ENCODE measurements around the gene IQGAP1. TPM values are rescaled to one million over a fixed set of nuclear protein-coding genes. Genes with fewer than 3 reads are reported as not detected.

The IQGAP1 gene
- polyA plus RNA-seq, 1 donor (not counting 4 experiments of a cell fraction or from before 2014, with no cell fraction given), result 310 TPM

DNA sequence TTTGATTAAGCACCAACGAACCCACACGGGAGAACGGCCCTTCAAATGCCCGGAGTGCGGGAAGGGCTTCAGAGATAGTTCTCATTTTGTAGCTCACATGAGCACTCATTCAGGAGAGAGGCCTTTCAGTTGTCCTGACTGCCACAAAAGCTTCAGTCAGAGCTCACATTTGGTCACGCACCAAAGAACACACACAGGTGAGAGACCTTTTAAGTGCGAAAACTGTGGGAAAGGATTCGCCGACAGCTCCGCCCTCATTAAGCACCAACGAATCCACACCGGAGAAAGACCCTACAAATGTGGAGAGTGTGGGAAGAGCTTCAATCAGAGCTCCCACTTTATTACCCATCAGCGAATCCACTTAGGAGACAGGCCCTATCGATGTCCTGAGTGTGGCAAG is 27.3 kb upstream of the IQGAP1 start:
- Histone ChIP-seq H3K27me3 (ENCODE audit: control insufficient read depth, extremely low read depth, insufficient read depth, low read length) (no peaks in the 10 kb centered on the region), H3K4me3 (ENCODE audit: control insufficient read depth in 2 of 3, extremely low read depth in 1 of 3, insufficient read depth in 2 of 3, low read depth in 1 of 3, low read length in 3 of 3) (no peak overlapping the region), H3K9me1 (ENCODE audit: control insufficient read depth, extremely low read depth, insufficient read depth, low read length) (no peaks in the 10 kb centered on the region), H3K9me3 (ENCODE audit: control insufficient read depth, low read depth, low read length) (no peaks in the 10 kb centered on the region), H3K27ac (ENCODE audit: control insufficient read depth, insufficient read depth, low read length) (no peak overlapping the region), H3K4me1 (ENCODE audit: control insufficient read depth, extremely low read depth, insufficient read depth, low read length) (peaks cover 44% of the 10 kb centered on the region), H3K4me2 (ENCODE audit: control insufficient read depth, extremely low read depth, insufficient read depth, low read depth, low read length) (no peak overlapping the region), H2AFZ (ENCODE audit: control insufficient read depth, low read length) (no peak overlapping the region), H3K36me3 (ENCODE audit: control insufficient read depth in 2 of 2, extremely low read depth in 1 of 2, insufficient read depth in 2 of 2, low read length in 2 of 2) (peaks cover 3 to 5% of the 10 kb centered on the region in 2 experiments), H3K9ac (ENCODE audit: control insufficient read depth, extremely low read depth, insufficient read depth, low read length) (no peak overlapping the region), H4K20me1 (ENCODE audit: control insufficient read depth, extremely low read depth, insufficient read depth, low read length) (no peaks in the 10 kb centered on the region), H3K79me2 (ENCODE audit: control insufficient read depth, insufficient read depth, low read length) (no peaks in the 10 kb centered on the region)
- dilution Hi-C loops (cut with MboI; ENCODE audit: extremely low pct_ligation_motif_present, low sequenced_read_pairs), result no loop called here
- FAIRE-seq (no peak), DNase-seq (ENCODE audit: low read depth, low spot score) (no peak)
- TF ChIP-seq EZH2 (IDR thresholded peaks at IDR 0.05; ENCODE audit: low read length) (no peak), CTCF (optimal IDR thresholded peaks at IDR 0.05 in 1 of 3, IDR thresholded peaks at IDR 0.05 in 1 of 3, conservative IDR thresholded peaks at IDR 0.05 in 1 of 3; ENCODE audit: extremely low read depth in 1 of 3, insufficient read depth in 2 of 3, low read length in 3 of 3) (no peak)

DNA sequence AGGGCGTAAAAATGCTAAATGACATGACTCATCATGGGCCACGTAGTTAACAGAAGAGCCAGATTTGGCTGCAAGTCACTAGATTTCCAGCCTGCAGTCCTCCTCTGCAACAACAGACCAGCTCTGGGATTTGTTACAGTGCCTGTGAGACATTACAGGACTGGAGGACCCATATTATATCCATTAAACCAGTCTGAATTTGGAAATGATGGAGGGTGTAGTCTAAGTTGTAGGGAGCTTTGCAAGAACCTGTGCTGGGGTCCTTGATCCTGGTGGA is 25.2 kb upstream of the IQGAP1 start:
- Histone ChIP-seq H3K36me3 (ENCODE audit: control insufficient read depth in 2 of 2, extremely low read depth in 1 of 2, insufficient read depth in 2 of 2, low read length in 2 of 2) (peaks cover 3 to 5% of the 10 kb centered on the region in 2 experiments), H3K27ac (ENCODE audit: control insufficient read depth, insufficient read depth, low read length) (peak overlapping the region; percentile 97), H3K9me3 (ENCODE audit: control insufficient read depth, low read depth, low read length) (no peaks in the 10 kb centered on the region), H3K4me2 (ENCODE audit: control insufficient read depth, extremely low read depth, insufficient read depth, low read depth, low read length) (peak overlapping the region; percentile 75), H3K27me3 (ENCODE audit: control insufficient read depth, extremely low read depth, insufficient read depth, low read length) (no peaks in the 10 kb centered on the region), H3K79me2 (ENCODE audit: control insufficient read depth, insufficient read depth, low read length) (no peaks in the 10 kb centered on the region), H2AFZ (ENCODE audit: control insufficient read depth, low read length) (no peak overlapping the region), H3K4me3 (ENCODE audit: control insufficient read depth in 2 of 3, extremely low read depth in 1 of 3, insufficient read depth in 2 of 3, low read depth in 1 of 3, low read length in 3 of 3) (peak overlapping the region in 1 of 3 experiments; percentile 26), H3K4me1 (ENCODE audit: control insufficient read depth, extremely low read depth, insufficient read depth, low read length) (peaks cover 44% of the 10 kb centered on the region), H3K9ac (ENCODE audit: control insufficient read depth, extremely low read depth, insufficient read depth, low read length) (peak overlapping the region; percentile 73), H3K9me1 (ENCODE audit: control insufficient read depth, extremely low read depth, insufficient read depth, low read length) (no peaks in the 10 kb centered on the region), H4K20me1 (ENCODE audit: control insufficient read depth, extremely low read depth, insufficient read depth, low read length) (no peaks in the 10 kb centered on the region)
- dilution Hi-C loops (cut with MboI; ENCODE audit: extremely low pct_ligation_motif_present, low sequenced_read_pairs), result no loop called here
- FAIRE-seq (peak; percentile 68), DNase-seq (ENCODE audit: low read depth, low spot score) (no peak)
- TF ChIP-seq EZH2 (IDR thresholded peaks at IDR 0.05; ENCODE audit: low read length) (no peak), CTCF (optimal IDR thresholded peaks at IDR 0.05 in 1 of 3, IDR thresholded peaks at IDR 0.05 in 1 of 3, conservative IDR thresholded peaks at IDR 0.05 in 1 of 3; ENCODE audit: extremely low read depth in 1 of 3, insufficient read depth in 2 of 3, low read length in 3 of 3) (no peak)
